Thymus (tissue), 11 donors: Measurements from ENCODE around the gene CC2D1A. TPM values are rescaled to one million over a fixed set of nuclear protein-coding genes. Genes with fewer than 3 reads are reported as not detected.

Experiments
- DNase-seq, 9 donors: peaks; one replicate each; pipeline ENCODE4 v3.0.0-alpha.2; 2013; ENCODE audit warnings: low spot score in 9 of 9, low read depth in 6 of 9, missing footprints in 1 of 9
- H3K27ac ChIP-seq, 2 donors: one replicate each; pipeline ENCODE4 v1.5.1; 2013; ENCODE audit warnings: control low read depth in 1 of 2, low read depth in 1 of 2, low read length in 1 of 2, mild to moderate bottlenecking in 1 of 2, moderate library complexity in 1 of 2
- H3K27me3 ChIP-seq, 2 donors: one replicate each; pipeline ENCODE4 v1.5.1; 2013; ENCODE audit warnings: low read length in 1 of 2; ENCODE audit not compliant: control insufficient read depth in 2 of 2, insufficient read depth in 1 of 2
- H3K36me3 ChIP-seq, 2 donors: one replicate each; pipeline ENCODE4 v1.5.1; 2013; ENCODE audit warnings: low read length in 1 of 2, mild to moderate bottlenecking in 1 of 2, moderate library complexity in 1 of 2; ENCODE audit not compliant: control insufficient read depth in 2 of 2, insufficient read depth in 2 of 2
- H3K4me1 ChIP-seq, 2 donors: one replicate each; pipeline ENCODE4 v1.5.1; 2013; ENCODE audit warnings: low read length in 2 of 2; ENCODE audit not compliant: control insufficient read depth in 2 of 2, insufficient read depth in 2 of 2
- H3K4me3 ChIP-seq, 2 donors: one replicate each; pipeline ENCODE4 v1.5.1; 2013; ENCODE audit warnings: low read length in 2 of 2, control low read depth in 1 of 2, mild to moderate bottlenecking in 1 of 2
- H3K9me3 ChIP-seq, 2 donors: one replicate each; pipeline ENCODE4 v1.5.1; 2013; ENCODE audit warnings: low read length in 1 of 2, mild to moderate bottlenecking in 1 of 2; ENCODE audit not compliant: control insufficient read depth in 2 of 2, insufficient read depth in 1 of 2
- WGBS: extraction: QIAGEN DNeasy Blood & Tissue Kit; methylation state at CpG from one replicate; pipeline ENCODE4 v1.1.7; 2013; 5-methylcytosine and 5-hydroxymethylcytosine counted together
- polyA plus RNA-seq: library from polyadenylated mRNA; stranded (reverse); fragments of 200-250 nt; gene quantifications from one replicate; pipeline ENCODE4 v1.2.3, GENCODE V29; 2013
- total RNA-seq: library from RNA; stranded (reverse); fragments of 120-200 nt; gene quantifications from one replicate; pipeline ENCODE4 v1.2.4, GENCODE V29; 2013
- donor health status: healthy.

Gene CC2D1A
- total and polyA plus RNA-seq, 2 donors: 5.8 to 26.7 TPM

DNA sequence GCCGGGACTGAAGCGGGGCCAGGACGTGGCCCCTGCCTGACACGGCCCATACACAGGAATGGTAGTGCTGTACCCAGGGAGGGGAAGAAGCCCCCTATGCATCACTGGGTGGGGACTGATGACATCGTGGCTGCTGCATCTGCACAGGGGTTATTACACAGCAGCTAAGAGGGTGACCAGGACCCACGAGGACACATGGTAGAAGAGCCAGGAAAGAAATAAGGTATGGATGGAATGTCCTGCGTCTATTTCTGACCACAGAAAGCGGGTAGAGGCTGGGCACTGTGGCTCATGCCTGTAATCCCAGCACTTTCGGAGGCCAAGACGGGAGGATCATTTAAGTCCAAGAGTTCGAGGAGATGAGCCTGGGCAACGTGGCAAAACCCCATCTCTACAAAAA, 70.4 kb downstream of the CC2D1A start:
- Histone ChIP-seq H3K4me1 (peaks cover 7 to 34% of the 10 kb centered on the region in 2 donors), H3K9me3 (peaks cover 0 to 3% of the 10 kb centered on the region in 2 donors), H3K4me3 (no peak overlapping the region), H3K27me3 (peaks cover 0 to 12% of the 10 kb centered on the region in 2 donors), H3K36me3 (peaks cover 29 to 35% of the 10 kb centered on the region in 2 donors), H3K27ac (no peak overlapping the region)
- DNase-seq: no peak
- 95% methylated on average over 12 of the region's 12 CpGs for WGBS

DNA sequence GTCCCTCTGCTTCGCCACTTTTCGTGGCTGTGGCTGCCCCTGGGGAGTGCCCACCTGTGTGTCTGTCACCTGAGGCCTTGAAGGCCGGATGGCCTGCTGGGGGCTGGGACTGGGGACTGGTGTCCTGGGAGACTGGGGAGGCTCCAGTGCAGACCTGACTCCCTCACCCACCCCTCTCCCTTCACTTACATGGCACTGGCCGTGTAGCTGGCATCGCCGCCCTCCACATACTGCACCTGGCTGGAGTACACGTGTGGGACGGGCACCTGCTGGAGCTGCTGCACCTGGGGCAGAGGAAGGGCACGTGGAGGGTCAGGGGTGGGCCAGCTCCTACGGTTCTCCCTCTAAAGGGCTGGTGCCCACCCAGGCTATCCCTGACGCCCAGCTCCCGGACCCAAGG, 71.8 kb downstream of the CC2D1A start:
- peaks cover 10 to 47% of the 10 kb centered on the region in 2 donors for H3K4me1 ChIP-seq
- H3K4me3 ChIP-seq: no peak overlapping the region
- WGBS: 95% methylated on average over 12 of the region's 12 CpGs
- DNase-seq: no peak
- H3K27ac ChIP-seq: no peak overlapping the region
- peaks cover 0 to 12% of the 10 kb centered on the region in 2 donors for H3K27me3 ChIP-seq
- H3K36me3 ChIP-seq: peaks cover 20 to 39% of the 10 kb centered on the region in 2 donors
- H3K9me3 ChIP-seq: peaks cover 0 to 3% of the 10 kb centered on the region in 2 donors

DNA sequence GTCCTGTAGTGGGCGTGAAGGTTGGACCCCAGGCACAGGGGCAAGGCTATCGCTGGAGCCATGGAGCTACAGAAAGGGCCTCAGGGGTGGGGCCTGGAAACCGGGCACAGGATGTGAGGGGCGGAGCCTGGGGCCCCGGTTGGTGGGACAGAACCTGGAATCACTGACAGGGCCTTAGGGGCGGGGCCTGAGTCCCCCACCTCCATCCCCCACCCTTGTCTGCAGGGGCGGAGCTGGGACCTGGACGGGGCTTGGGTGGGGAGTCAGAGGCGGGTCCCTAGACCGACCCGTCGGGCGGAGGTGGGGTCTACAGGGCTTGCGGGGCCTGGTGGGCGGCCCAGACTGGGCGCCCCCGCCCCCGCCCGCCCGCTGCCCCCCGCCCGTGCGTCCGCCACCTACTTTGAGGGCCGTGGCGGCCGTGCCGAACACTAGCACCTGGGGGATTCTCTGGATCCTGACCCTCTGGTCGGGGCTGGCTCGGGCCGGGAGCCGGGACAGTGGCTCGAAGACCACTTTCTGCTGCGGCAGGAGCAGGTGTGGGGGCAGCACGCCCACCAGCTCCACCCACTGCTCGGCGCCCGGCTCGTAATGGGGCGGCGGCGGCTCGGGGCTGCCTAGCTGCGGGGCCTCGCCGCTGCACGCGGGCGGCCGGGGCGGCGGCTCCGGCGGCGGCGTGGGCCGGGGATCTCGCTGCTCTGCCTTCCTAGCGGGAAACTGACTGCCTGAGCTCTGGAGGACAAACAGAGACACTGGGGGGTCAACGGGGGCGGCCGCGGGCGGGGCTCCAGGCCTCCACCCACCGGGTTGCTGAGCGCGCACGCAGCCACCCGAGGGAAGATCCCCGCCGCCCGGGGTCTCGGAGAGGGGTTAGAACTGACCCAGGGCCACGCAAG, 72.6 kb downstream of the CC2D1A start:
- H3K4me3 ChIP-seq: peak overlapping the region; percentile 33 to 38
- WGBS: 24% methylated on average over 74 of the region's 74 CpGs
- peaks cover 18 to 55% of the 10 kb centered on the region in 2 donors for H3K4me1 ChIP-seq
- peak overlapping the region in 1 of 2 donors; percentile 55 for H3K27ac ChIP-seq
- H3K9me3 ChIP-seq: peaks cover 0 to 3% of the 10 kb centered on the region in 2 donors
- H3K36me3 ChIP-seq: peaks cover 14 to 40% of the 10 kb centered on the region in 2 donors
- DNase-seq: peak in 1 of 9 donors; percentile 58
- peaks cover 0 to 12% of the 10 kb centered on the region in 2 donors for H3K27me3 ChIP-seq

DNA sequence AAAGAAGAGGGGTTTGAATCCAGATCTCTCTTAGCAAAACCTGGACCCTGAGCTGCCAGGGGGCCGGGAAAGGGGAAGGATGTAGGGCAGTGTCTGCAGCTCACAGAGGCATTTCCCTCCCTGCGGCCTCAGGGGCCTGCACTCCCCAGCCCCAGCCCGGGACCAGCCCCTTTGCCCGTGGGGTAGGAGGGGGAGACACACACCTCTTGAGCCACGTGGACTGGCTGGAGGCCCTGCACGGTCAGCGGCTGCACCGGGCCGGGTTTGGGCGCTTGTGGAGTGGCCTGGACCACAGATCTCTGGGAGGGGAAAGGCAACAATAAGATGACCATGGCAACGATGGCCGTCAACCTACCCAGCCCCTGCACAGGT, 73.2 kb downstream of the CC2D1A start:
- H3K36me3 ChIP-seq: peaks cover 9 to 40% of the 10 kb centered on the region in 2 donors
- H3K4me3 ChIP-seq: peak overlapping the region; percentile 33 to 38
- peak overlapping the region in 1 of 2 donors; percentile 25 for H3K27ac ChIP-seq
- H3K4me1 ChIP-seq: peaks cover 23 to 57% of the 10 kb centered on the region in 2 donors
- peaks cover 0 to 3% of the 10 kb centered on the region in 2 donors for H3K9me3 ChIP-seq
- peaks cover 0 to 12% of the 10 kb centered on the region in 2 donors for H3K27me3 ChIP-seq
- 29% methylated on average over 12 of the region's 12 CpGs for WGBS
- no peak for DNase-seq

DNA sequence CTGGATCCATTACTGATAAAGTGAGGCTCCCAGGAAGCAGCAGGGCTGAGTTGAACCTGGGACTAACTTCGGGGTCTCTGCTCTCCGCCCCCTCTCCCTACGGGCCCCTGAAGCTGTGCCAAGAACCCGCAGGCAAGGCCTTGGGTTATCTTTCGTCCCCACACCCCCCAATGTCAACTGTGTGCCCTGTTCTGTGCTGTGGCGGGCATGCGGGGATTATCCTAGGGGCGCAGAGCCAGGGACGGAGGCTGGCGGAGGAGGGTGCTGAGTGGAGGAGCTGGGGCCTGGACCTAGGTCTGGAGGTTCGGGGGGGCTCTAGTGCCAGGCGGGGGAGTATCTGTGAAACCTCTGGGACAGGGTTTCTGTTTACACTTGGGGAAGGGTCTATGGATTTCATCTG, 73.7 kb downstream of the CC2D1A start:
- H3K27ac ChIP-seq: no peak overlapping the region
- peaks cover 9 to 40% of the 10 kb centered on the region in 2 donors for H3K36me3 ChIP-seq
- WGBS: 88% methylated on average over 12 of the region's 12 CpGs

DNA sequence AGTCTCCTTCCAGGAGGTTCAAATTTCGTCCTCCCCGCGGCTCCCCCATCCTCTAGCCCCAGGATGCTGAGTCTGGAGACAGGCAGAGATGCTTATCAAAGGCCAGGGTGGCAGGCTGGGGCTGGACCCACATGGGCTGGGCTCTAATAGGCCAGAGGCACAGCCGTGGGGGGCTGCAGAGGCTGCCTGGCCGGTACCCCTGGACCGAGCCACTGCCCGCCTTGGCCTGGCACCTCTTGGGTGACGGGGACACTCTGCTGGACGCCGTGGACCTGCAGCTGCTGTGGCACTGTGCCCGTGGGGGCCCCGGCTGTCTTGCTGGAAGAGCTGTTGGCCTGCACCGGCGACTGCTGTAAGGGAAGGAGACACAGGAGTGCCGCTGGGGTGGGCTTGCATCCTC, 74.3 kb downstream of the CC2D1A start:
- Histone ChIP-seq H3K4me1 (peaks cover 26 to 68% of the 10 kb centered on the region in 2 donors), H3K9me3 (peaks cover 0 to 3% of the 10 kb centered on the region in 2 donors), H3K27ac (no peak overlapping the region), H3K36me3 (peaks cover 7 to 36% of the 10 kb centered on the region in 2 donors), H3K4me3 (no peak overlapping the region), H3K27me3 (peaks cover 0 to 12% of the 10 kb centered on the region in 2 donors)
- DNase-seq: no peak
- 98% methylated on average over 15 of the region's 15 CpGs for WGBS

More for the DNA sequence above, 73.7 kb downstream of the CC2D1A start:
- Histone ChIP-seq H3K4me1 (peaks cover 25 to 61% of the 10 kb centered on the region in 2 donors), H3K4me3 (no peak overlapping the region), H3K9me3 (peaks cover 0 to 3% of the 10 kb centered on the region in 2 donors), H3K27me3 (peaks cover 0 to 12% of the 10 kb centered on the region in 2 donors)
- DNase-seq: no peak

Other genes starting within 250 kb of the CC2D1A start
- gene MRI1, start 141.7 kb upstream of the CC2D1A start, total RNA-seq: 30.2 TPM
- 36.3 TPM for gene MRI1, start 141.7 kb upstream of the CC2D1A start, polyA plus RNA-seq
- 185 TPM for gene C19orf53, start 131.7 kb upstream of the CC2D1A start, total RNA-seq
- gene C19orf53, start 131.7 kb upstream of the CC2D1A start, polyA plus RNA-seq: 163 TPM
- 1.7 TPM for gene ZSWIM4, start 110.8 kb upstream of the CC2D1A start, total RNA-seq
- 3.3 TPM for gene ZSWIM4, start 110.8 kb upstream of the CC2D1A start, polyA plus RNA-seq
- gene NANOS3, start 29.1 kb upstream of the CC2D1A start, total RNA-seq: 1.4 TPM
- 2.6 TPM for gene NANOS3, start 29.1 kb upstream of the CC2D1A start, polyA plus RNA-seq
- gene BRME1, start 84 bp upstream of the CC2D1A start, total RNA-seq: 1.5 TPM
- gene BRME1, start 84 bp upstream of the CC2D1A start, polyA plus RNA-seq: 2.0 TPM
- gene PODNL1, start 32.2 kb downstream of the CC2D1A start, total RNA-seq: 0.09 TPM
- gene PODNL1, start 32.2 kb downstream of the CC2D1A start, polyA plus RNA-seq: 0.94 TPM
- 24.0 TPM for gene DCAF15, start 46.3 kb downstream of the CC2D1A start, total RNA-seq
- 95.4 TPM for gene DCAF15, start 46.3 kb downstream of the CC2D1A start, polyA plus RNA-seq
- 1.2 TPM for gene RFX1, start 100.1 kb downstream of the CC2D1A start, total RNA-seq
- gene RFX1, start 100.1 kb downstream of the CC2D1A start, polyA plus RNA-seq: 5.7 TPM
- gene RLN3, start 121.9 kb downstream of the CC2D1A start, total RNA-seq: not detected
- 0.18 TPM for gene RLN3, start 121.9 kb downstream of the CC2D1A start, polyA plus RNA-seq
- 37.6 TPM for gene IL27RA, start 125.6 kb downstream of the CC2D1A start, total RNA-seq
- 19.1 TPM for gene IL27RA, start 125.6 kb downstream of the CC2D1A start, polyA plus RNA-seq
- gene PALM3, start 155.9 kb downstream of the CC2D1A start, total RNA-seq: not detected
- gene PALM3, start 155.9 kb downstream of the CC2D1A start, polyA plus RNA-seq: 0.18 TPM
- gene MISP3, start 166.6 kb downstream of the CC2D1A start, total RNA-seq: 0.94 TPM
- 2.9 TPM for gene MISP3, start 166.6 kb downstream of the CC2D1A start, polyA plus RNA-seq
- gene C19orf67, start 179.6 kb downstream of the CC2D1A start, total RNA-seq: not detected
- gene C19orf67, start 179.6 kb downstream of the CC2D1A start, polyA plus RNA-seq: 0.18 TPM
- gene SAMD1, start 184.6 kb downstream of the CC2D1A start, total RNA-seq: 44.9 TPM
- gene SAMD1, start 184.6 kb downstream of the CC2D1A start, polyA plus RNA-seq: 43.6 TPM
- 10.2 TPM for gene PRKACA, start 211.6 kb downstream of the CC2D1A start, total RNA-seq
- gene PRKACA, start 211.6 kb downstream of the CC2D1A start, polyA plus RNA-seq: 36.8 TPM
- 36.1 TPM for gene ASF1B, start 230.4 kb downstream of the CC2D1A start, total RNA-seq
- gene ASF1B, start 230.4 kb downstream of the CC2D1A start, polyA plus RNA-seq: 2.9 TPM